Lower lobe of right lung (tissue), 2 donors: ENCODE data around the gene SLC6A1. TPM values are rescaled to one million over a fixed set of nuclear protein-coding genes. Genes with fewer than 3 reads are reported as not detected.

Source experiments
- ATAC-seq, 2 donors: fragments of 200-7000 bp; cut with Tn5 transposase; one replicate each; pipeline ENCODE4 v1.9.1; 2020 to 2022; ENCODE audit warnings: mild to moderate bottlenecking in 2 of 2, moderate library complexity in 2 of 2
- DNase-seq: peaks from one replicate; pipeline ENCODE4 v3.0.0-alpha.2; 2020
- H3K27ac ChIP-seq: fragments of 200-600 bp; one replicate; pipeline ENCODE4 v1.8.0; 2022
- H3K27me3 ChIP-seq: fragments of 200-600 bp; one replicate; pipeline ENCODE4 v1.8.0; 2022; ENCODE audit warnings: low read depth
- H3K36me3 ChIP-seq: fragments of 200-600 bp; one replicate; pipeline ENCODE4 v1.8.0; 2022; ENCODE audit warnings: mild to moderate bottlenecking
- H3K4me1 ChIP-seq: fragments of 200-600 bp; one replicate; pipeline ENCODE4 v1.8.0; 2022
- H3K4me3 ChIP-seq: fragments of 200-600 bp; one replicate; pipeline ENCODE4 v1.8.0; 2022; ENCODE audit warnings: mild to moderate bottlenecking
- H3K9me3 ChIP-seq: fragments of 200-600 bp; one replicate; pipeline ENCODE4 v1.8.0; 2022
- intact Hi-C: fragments of 100-400 bp; cut with DNase I; formaldehyde crosslinking; loops from one replicate; pipeline ENCODE4 v1.11.0; 2022
- total RNA-seq: library from RNA; stranded (reverse); fragmentation: NEBNext Ultra II Directional; extraction: Animal tissue kit (Norgen Biotek cat#: 25700); gene quantifications from one replicate; pipeline ENCODE4 v1.2.1, GENCODE V29; 2021
- TF ChIP-seq, protein P1 (sequence below): fragments of 200-600 bp; IDR thresholded peaks from one replicate; pipeline ENCODE4 v1.8.0; 2022; ENCODE audit warnings: antibody characterized with exemption, mild to moderate bottlenecking
- donor health status: DM: no; HTN: yes; CAD: no; lungs with severe emphysema.

The SLC6A1 gene
- total RNA-seq, 1 donor from 2014 or later: 1.8 TPM

DNA sequence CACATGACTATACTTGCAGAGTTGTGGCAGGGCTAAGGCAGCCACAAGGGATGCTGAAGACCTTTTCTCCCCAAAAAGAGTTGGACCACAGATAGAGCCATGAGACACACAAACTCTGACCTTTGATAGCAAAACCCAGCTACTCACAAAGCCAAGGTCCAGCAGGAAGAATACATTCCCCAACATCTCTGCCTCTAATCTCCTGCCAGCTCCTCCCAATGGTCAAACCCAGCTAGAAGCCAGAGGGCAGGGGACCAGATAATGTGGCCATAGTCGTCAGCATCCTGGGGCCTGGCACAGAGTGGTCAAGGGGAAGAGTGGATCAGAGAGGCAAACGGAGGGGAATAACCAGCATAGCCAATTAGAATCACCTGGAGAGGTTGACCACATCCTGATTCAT is 28.2 kb downstream of the SLC6A1 start:
- no peak overlapping the region for H3K4me3 ChIP-seq
- no peaks in the 10 kb centered on the region for H3K4me1 ChIP-seq
- ATAC-seq (no peak), DNase-seq (no peak)
- no peaks in the 10 kb centered on the region for H3K27me3 ChIP-seq
- no peaks in the 10 kb centered on the region for H3K9me3 ChIP-seq
- intact Hi-C loops: no loop called here
- TF ChIP-seq, protein P1, sequence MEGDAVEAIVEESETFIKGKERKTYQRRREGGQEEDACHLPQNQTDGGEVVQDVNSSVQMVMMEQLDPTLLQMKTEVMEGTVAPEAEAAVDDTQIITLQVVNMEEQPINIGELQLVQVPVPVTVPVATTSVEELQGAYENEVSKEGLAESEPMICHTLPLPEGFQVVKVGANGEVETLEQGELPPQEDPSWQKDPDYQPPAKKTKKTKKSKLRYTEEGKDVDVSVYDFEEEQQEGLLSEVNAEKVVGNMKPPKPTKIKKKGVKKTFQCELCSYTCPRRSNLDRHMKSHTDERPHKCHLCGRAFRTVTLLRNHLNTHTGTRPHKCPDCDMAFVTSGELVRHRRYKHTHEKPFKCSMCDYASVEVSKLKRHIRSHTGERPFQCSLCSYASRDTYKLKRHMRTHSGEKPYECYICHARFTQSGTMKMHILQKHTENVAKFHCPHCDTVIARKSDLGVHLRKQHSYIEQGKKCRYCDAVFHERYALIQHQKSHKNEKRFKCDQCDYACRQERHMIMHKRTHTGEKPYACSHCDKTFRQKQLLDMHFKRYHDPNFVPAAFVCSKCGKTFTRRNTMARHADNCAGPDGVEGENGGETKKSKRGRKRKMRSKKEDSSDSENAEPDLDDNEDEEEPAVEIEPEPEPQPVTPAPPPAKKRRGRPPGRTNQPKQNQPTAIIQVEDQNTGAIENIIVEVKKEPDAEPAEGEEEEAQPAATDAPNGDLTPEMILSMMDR: no peak
- H3K27ac ChIP-seq: no peak overlapping the region
- no peaks in the 10 kb centered on the region for H3K36me3 ChIP-seq

DNA sequence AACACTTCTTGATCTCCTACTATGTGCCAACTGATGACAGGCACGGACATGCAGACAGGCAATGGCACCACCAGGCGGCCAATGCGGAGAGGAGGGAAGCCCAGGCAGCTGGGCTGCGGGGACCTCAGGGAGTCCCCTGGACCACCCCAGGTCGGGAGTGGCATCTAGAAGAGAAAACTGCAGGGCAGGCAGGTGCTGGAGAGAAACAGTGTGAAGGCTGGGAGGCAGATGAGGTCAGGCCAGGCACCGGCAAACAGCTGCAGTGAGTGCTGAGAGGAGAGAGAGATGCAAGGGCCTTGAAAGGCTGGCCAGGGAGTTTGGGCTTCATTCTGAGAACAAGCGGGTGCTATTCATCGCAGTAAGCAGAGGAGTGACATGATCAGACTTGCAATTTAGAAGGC is 29.1 kb downstream of the SLC6A1 start:
- no peak for DNase-seq
- no peaks in the 10 kb centered on the region for H3K36me3 ChIP-seq
- no peaks in the 10 kb centered on the region for H3K27me3 ChIP-seq

DNA sequence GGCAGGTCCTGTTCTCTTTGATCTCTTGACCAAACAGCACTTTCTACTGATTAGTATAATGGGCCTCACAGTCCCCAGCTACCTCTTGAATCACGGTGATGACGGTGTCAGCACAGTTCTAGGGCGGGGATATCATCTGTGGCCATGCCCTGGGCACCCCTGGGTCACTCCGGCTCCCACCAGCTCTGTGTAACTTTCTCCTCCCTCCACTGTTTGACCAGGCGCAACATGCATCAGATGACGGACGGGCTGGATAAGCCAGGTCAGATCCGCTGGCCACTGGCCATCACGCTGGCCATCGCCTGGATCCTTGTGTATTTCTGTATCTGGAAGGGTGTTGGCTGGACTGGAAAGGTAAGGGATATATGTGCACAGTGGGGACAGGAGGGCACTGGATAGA is 29.6 kb downstream of the SLC6A1 start:
- intact Hi-C loops: no loop called here
- TF ChIP-seq, protein P1: no peak
- H3K27ac ChIP-seq: no peak overlapping the region
- H3K9me3 ChIP-seq: no peaks in the 10 kb centered on the region
- no peak for DNase-seq
- no peaks in the 10 kb centered on the region for H3K4me1 ChIP-seq
- no peak overlapping the region for H3K4me3 ChIP-seq
- H3K27me3 ChIP-seq: no peaks in the 10 kb centered on the region
- no peaks in the 10 kb centered on the region for H3K36me3 ChIP-seq
- no peak for ATAC-seq

More for the DNA sequence above, 29.1 kb downstream of the SLC6A1 start:
- intact Hi-C loops: no loop called here
- Histone ChIP-seq H3K4me3 (no peak overlapping the region), H3K9me3 (no peaks in the 10 kb centered on the region), H3K4me1 (no peaks in the 10 kb centered on the region), H3K27ac (no peak overlapping the region)
- no peak for ATAC-seq
- TF ChIP-seq, protein P1: no peak

DNA sequence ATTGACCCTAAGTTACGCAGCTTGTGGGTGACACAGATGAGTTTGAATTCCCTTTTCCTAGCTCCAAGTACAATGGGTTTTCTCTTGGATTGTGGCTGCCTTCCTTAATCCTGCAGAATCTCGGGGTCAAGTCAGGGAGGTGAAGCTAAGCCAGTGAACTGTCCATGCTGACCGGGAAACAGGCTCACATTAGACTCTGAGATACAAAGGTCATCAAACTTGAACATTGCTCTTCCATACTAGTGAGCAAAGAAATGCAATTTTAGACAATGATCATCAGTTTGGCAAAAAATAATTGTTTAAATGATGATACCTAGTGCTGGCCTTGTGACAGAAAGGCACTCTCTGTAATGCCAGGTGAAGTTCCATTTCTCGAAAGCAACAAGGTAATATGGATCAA is 31.6 kb downstream of the SLC6A1 start:
- no peak overlapping the region for H3K27ac ChIP-seq
- H3K27me3 ChIP-seq: no peaks in the 10 kb centered on the region
- H3K9me3 ChIP-seq: no peaks in the 10 kb centered on the region
- DNase-seq (no peak), ATAC-seq (no peak)
- no peaks in the 10 kb centered on the region for H3K36me3 ChIP-seq
- H3K4me1 ChIP-seq: no peaks in the 10 kb centered on the region
- H3K4me3 ChIP-seq: no peak overlapping the region
- TF ChIP-seq, protein P1: no peak
- intact Hi-C loops: no loop called here

DNA sequence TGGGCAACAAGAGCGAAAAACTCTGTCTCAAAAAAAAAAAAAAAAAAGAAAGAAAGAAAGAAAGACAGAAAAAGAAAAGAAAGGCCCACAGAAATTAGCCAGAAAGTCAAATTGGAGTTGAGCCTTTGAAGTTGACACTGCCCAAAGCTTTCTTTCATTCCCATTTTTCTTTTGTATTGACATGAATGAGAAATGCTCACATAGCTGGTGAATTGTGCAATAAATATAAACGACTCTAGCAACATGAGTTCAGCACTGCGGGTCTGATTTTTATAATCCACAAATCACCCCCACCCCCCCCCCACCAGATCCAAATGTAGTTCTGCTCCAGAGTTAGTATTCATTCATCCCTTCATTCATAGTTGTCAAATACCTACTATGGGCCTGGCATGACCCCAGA is 37.4 kb downstream of the SLC6A1 start:
- Histone ChIP-seq H3K27me3 (peaks cover 4% of the 10 kb centered on the region), H3K4me3 (no peak overlapping the region), H3K27ac (no peak overlapping the region), H3K36me3 (no peaks in the 10 kb centered on the region), H3K4me1 (no peaks in the 10 kb centered on the region), H3K9me3 (no peaks in the 10 kb centered on the region)
- no peak for DNase-seq
- TF ChIP-seq, protein P1: no peak
- intact Hi-C loops: no loop called here
- no peak for ATAC-seq

DNA sequence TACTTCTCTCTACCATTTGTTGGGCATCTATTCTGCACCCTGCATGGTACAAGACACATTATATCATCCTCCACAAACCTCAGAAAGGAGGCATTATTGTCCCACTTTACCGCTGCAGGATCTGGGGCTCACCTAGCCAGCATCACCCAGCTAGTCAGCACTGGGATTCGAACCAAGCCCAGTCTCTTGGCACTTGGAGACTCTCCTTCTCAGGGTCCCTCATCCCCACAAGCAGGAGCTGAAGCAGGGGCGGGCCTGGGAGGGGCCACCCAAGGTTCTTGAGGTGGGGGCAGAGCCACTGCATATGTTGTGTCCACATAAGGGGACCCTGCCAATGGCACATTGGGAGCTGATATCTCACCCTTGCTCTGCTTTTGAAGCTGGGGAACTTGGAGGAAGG is 41.3 kb downstream of the SLC6A1 start:
- H3K9me3 ChIP-seq: no peaks in the 10 kb centered on the region
- no peak overlapping the region for H3K27ac ChIP-seq
- no peaks in the 10 kb centered on the region for H3K36me3 ChIP-seq
- no peak overlapping the region for H3K4me3 ChIP-seq
- DNase-seq (no peak), ATAC-seq (no peak)
- intact Hi-C loops: no loop called here
- no peaks in the 10 kb centered on the region for H3K4me1 ChIP-seq
- TF ChIP-seq, protein P1: no peak
- peaks cover 17% of the 10 kb centered on the region for H3K27me3 ChIP-seq
